HG03575 (cell line): ENCODE data around the gene ATP6V1G3.

Experiments used
- ATAC-seq: cut with Tn5 transposase; IDR thresholded peaks from one replicate; pipeline ENCODE4 v1.9.1; 2021; ENCODE audit not compliant: unreplicated experiment, insufficient number of reproducible peaks, low FRiP score; ENCODE audit errors: extremely low read depth

ATP6V1G3 gene

GRCh38 chr1:198517623-198518199 is 22.8 kb downstream of the ATP6V1G3 start:
- no peak for ATAC-seq

- ATAC-seq, result no peak
These were observed 40.4 kb downstream of the ATP6V1G3 start for GRCh38 chr1:198500096-198500495.

GRCh38 chr1:198499588-198499987 is 40.9 kb downstream of the ATP6V1G3 start:
- ATAC-seq, result no peak

GRCh38 chr1:198498881-198499280 is 41.6 kb downstream of the ATP6V1G3 start:
- no peak for ATAC-seq

- no peak for ATAC-seq
These were observed 42.4 kb downstream of the ATP6V1G3 start for GRCh38 chr1:198498103-198498385.

GRCh38 chr1:198497326-198498102 is 43.0 kb downstream of the ATP6V1G3 start:
- ATAC-seq, result no peak

GRCh38 chr1:198496216-198497143 is 44.0 kb downstream of the ATP6V1G3 start:
- ATAC-seq, result no peak

GRCh38 chr1:198495631-198496030 is 44.8 kb downstream of the ATP6V1G3 start:
- no peak for ATAC-seq

GRCh38 chr1:198494658-198495103 is 45.8 kb downstream of the ATP6V1G3 start:
- ATAC-seq, result no peak

- ATAC-seq, result no peak
These were observed 46.3 kb downstream of the ATP6V1G3 start for GRCh38 chr1:198494139-198494538.

- no peak for ATAC-seq
These were observed 47.2 kb downstream of the ATP6V1G3 start for GRCh38 chr1:198493329-198493728.

- no peak for ATAC-seq
These were observed 47.6 kb downstream of the ATP6V1G3 start for GRCh38 chr1:198492872-198493271.

- ATAC-seq, result no peak
These were observed 48.9 kb downstream of the ATP6V1G3 start for GRCh38 chr1:198491596-198491995.

- no peak for ATAC-seq
These were observed 49.5 kb downstream of the ATP6V1G3 start for GRCh38 chr1:198491028-198491427.

GRCh38 chr1:198490224-198490623 is 50.3 kb downstream of the ATP6V1G3 start:
- no peak for ATAC-seq

GRCh38 chr1:198486903-198487302 is 53.6 kb downstream of the ATP6V1G3 start:
- ATAC-seq, result no peak

- ATAC-seq, result no peak
These were observed 56.8 kb downstream of the ATP6V1G3 start for GRCh38 chr1:198483645-198484044.

- no peak for ATAC-seq
These were observed 57.5 kb downstream of the ATP6V1G3 start for GRCh38 chr1:198483006-198483405.

- ATAC-seq, result no peak
These were observed 58.8 kb downstream of the ATP6V1G3 start for GRCh38 chr1:198481661-198482060.

- ATAC-seq, result no peak
These were observed 59.6 kb downstream of the ATP6V1G3 start for GRCh38 chr1:198480876-198481275.
